Fibroblast of the conjunctiva (primary cell): ENCODE data around the gene MXRA8.

Experiments used
- DNase-seq: peaks from one replicate; pipeline ENCODE4 v3.0.0-alpha.2; 2010; ENCODE audit warnings: low read depth

MXRA8 gene

GRCh38 chr1:1307261-1307922 lies 51.0 kb downstream of the MXRA8 start:
- DNase-seq, result no peak

- DNase-seq, result no peak
Measured at GRCh38 chr1:1306661-1307260, 51.6 kb downstream of the MXRA8 start.

GRCh38 chr1:1306070-1306660 lies 52.2 kb downstream of the MXRA8 start:
- DNase-seq, result no peak

GRCh38 chr1:1305300-1306069 lies 52.9 kb downstream of the MXRA8 start:
- peak; percentile 55 for DNase-seq

GRCh38 chr1:1304331-1305299 lies 53.7 kb downstream of the MXRA8 start:
- peak; percentile 42 for DNase-seq

- no peak for DNase-seq
Measured at GRCh38 chr1:1303736-1304135, 54.6 kb downstream of the MXRA8 start.

GRCh38 chr1:1302951-1303509 lies 55.3 kb downstream of the MXRA8 start:
- no peak for DNase-seq
